Endothelial cell of umbilical vein (primary cell): ENCODE data around the gene PRRG1.
"Not testable (repeated sequence)": the region's sequence is repeated elsewhere in the genome, so short reads cannot be mapped to it uniquely, and the experiment has no call there.

Experiments used
- CTCF ChIP-seq, 2 donors: IDR thresholded peaks; 1 replicate in 1 of 2; 2 replicates in 1 of 2; pipeline ENCODE4 v1.5.1; 2011; ENCODE audit warnings: low read length in 2 of 2, mild to moderate bottlenecking in 2 of 2, moderate library complexity in 2 of 2, control low read depth in 1 of 2, inconsistent platforms in 1 of 2, low read depth in 1 of 2; ENCODE audit not compliant: insufficient read depth in 1 of 2; ENCODE audit errors: extremely low read depth in 1 of 2
- POLR2A ChIP-seq: IDR thresholded peaks from 2 replicates; pipeline ENCODE4 v1.6.1; 2012; ENCODE audit warnings: low read depth, mild to moderate bottlenecking, control low read depth, low read length

DNA sequence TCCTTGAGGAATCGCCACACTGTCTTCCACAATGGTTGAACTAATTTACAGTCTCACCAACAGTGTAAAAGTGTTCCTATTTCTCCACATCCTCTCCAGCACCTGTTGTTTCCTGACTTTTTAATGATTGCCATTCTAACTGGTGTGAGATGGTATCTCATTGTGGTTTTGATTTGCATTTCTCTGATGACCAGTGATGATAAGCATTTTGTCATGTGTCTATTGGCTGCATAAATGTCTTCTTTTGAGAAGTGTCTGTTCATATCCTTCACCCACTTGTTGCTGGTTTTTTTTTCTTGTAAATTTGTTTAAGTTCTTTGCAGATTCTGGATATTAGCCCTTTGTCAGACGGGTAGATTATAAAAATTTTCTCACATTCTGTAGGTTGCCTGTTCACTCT, 43.9 kb upstream of the PRRG1 start:
- not testable (repeated sequence) for TF ChIP-seq CTCF (IDR thresholded peaks at IDR 0.05; ENCODE audit: extremely low read depth in 1 of 2, insufficient read depth in 1 of 2, low read depth in 1 of 2, low read length in 2 of 2); POLR2A
